ENCODE results near the gene TSPAN6. TPM values are rescaled to one million over a fixed set of nuclear protein-coding genes. Genes with fewer than 3 reads are reported as not detected.

Gene TSPAN6
- total and polyA plus RNA-seq, 10 of the 15 experiments (the other 5 are each of a cell fraction or from before 2014, with no cell fraction given): 0.04 to 0.23 (median 0.08) TPM; not detected in 5

DNA sequence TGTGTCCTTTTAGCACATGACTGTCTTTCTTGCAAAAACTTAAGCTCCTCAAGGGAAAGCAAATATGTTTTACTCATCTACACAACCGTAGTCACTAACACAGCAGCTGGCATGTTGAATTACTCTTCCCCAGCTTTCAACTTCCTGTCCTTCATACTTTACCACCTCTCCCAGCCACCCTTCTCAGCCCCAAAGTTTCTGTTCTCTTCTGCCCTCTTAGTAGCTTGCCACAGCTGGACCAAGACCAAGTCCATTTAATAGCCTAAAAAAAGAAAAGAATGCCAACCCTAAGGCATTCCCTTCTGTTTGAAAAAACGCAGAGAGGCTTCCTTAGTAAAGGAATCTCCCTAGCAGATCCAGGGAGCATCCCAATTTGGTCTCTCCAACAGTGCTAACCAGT, 44.1 kb upstream of the TSPAN6 start:
- FAIRE-seq (no peak), DNase-seq (ENCODE audit: low read depth, low spot score) (no peak), ATAC-seq (no peak)
- H3K36me3 ChIP-seq (ENCODE audit: control insufficient read depth in 2 of 2, insufficient read depth in 2 of 2, low read length in 1 of 2): no peaks in the 10 kb centered on the region
- ChIA-PET CTCF (interaction anchor here (1.0 to 1.9 kb wide), 3 partner anchors 8 to 88 kb away, joined by 3 to 7 read pairs (median 7); no protein-coding TSS in a partner anchor), RAD21 (ENCODE audit: unreplicated experiment) (interaction anchor here (2.1 kb wide), 1 partner anchor 88 kb away, joined by 6 read pairs; no protein-coding TSS in a partner anchor), POLR2A (no interaction called here), SMC1A (ENCODE audit: uncharacterized antibody, unreplicated experiment) (interaction anchor here (1.5 kb wide), 1 partner anchor 8 kb away, joined by 3 read pairs; no protein-coding TSS in a partner anchor)
- no peaks in the 10 kb centered on the region for H3K4me1 ChIP-seq (ENCODE audit: control insufficient read depth, insufficient read depth, low read length)
- H2AFZ ChIP-seq (ENCODE audit: control insufficient read depth, low read depth, low read length): no peak overlapping the region
- WGBS (ENCODE audit: insufficient coverage, insufficient replicate concordance, low lambda C conversion rate, missing lambda C conversion rate): 44% methylated on average over 2 of the region's 2 CpGs
- intact Hi-C loops (cut with micrococcal nuclease; ENCODE audit: unreplicated experiment) (no loop called here), in situ Hi-C loops (cut with MboI) (no loop called here)
- H3K9me3 ChIP-seq (replicated peaks; ENCODE audit: control insufficient read depth, insufficient read depth, low read length): no peaks in the 10 kb centered on the region
- no peak overlapping the region for H3K27ac ChIP-seq (ENCODE audit: control insufficient read depth, insufficient read depth)
- H3K9ac ChIP-seq (ENCODE audit: control insufficient read depth, insufficient read depth, low read length): no peak overlapping the region
- no peak overlapping the region for H3K4me3 ChIP-seq
- no peaks in the 10 kb centered on the region; a peak in 1 of 4 replicates for H3K27me3 ChIP-seq (replicated peaks in 1 of 2; ENCODE audit: control insufficient read depth in 2 of 2, insufficient read depth in 2 of 2, low read length in 1 of 2)
- no TSS peak for BruUV-seq (replicated peaks)
- no peaks in the 10 kb centered on the region for H4K20me1 ChIP-seq (ENCODE audit: control insufficient read depth, insufficient read depth)
- TF ChIP-seq, protein P1, sequence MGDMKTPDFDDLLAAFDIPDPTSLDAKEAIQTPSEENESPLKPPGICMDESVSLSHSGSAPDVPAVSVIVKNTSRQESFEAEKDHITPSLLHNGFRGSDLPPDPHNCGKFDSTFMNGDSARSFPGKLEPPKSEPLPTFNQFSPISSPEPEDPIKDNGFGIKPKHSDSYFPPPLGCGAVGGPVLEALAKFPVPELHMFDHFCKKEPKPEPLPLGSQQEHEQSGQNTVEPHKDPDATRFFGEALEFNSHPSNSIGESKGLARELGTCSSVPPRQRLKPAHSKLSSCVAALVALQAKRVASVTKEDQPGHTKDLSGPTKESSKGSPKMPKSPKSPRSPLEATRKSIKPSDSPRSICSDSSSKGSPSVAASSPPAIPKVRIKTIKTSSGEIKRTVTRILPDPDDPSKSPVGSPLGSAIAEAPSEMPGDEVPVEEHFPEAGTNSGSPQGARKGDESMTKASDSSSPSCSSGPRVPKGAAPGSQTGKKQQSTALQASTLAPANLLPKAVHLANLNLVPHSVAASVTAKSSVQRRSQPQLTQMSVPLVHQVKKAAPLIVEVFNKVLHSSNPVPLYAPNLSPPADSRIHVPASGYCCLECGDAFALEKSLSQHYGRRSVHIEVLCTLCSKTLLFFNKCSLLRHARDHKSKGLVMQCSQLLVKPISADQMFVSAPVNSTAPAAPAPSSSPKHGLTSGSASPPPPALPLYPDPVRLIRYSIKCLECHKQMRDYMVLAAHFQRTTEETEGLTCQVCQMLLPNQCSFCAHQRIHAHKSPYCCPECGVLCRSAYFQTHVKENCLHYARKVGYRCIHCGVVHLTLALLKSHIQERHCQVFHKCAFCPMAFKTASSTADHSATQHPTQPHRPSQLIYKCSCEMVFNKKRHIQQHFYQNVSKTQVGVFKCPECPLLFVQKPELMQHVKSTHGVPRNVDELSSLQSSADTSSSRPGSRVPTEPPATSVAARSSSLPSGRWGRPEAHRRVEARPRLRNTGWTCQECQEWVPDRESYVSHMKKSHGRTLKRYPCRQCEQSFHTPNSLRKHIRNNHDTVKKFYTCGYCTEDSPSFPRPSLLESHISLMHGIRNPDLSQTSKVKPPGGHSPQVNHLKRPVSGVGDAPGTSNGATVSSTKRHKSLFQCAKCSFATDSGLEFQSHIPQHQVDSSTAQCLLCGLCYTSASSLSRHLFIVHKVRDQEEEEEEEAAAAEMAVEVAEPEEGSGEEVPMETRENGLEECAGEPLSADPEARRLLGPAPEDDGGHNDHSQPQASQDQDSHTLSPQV (IDR thresholded peaks at IDR 0.05): no peak
- no peak for TF ChIP-seq ZNF384 (IDR thresholded peaks at IDR 0.05; ENCODE audit: borderline replicate concordance, low read depth, low read length)
- TF ChIP-seq, protein P2, sequence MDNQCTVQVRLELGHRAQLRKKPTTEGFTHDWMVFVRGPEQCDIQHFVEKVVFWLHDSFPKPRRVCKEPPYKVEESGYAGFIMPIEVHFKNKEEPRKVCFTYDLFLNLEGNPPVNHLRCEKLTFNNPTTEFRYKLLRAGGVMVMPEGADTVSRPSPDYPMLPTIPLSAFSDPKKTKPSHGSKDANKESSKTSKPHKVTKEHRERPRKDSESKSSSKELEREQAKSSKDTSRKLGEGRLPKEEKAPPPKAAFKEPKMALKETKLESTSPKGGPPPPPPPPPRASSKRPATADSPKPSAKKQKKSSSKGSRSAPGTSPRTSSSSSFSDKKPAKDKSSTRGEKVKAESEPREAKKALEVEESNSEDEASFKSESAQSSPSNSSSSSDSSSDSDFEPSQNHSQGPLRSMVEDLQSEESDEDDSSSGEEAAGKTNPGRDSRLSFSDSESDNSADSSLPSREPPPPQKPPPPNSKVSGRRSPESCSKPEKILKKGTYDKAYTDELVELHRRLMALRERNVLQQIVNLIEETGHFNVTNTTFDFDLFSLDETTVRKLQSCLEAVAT (IDR thresholded peaks at IDR 0.05): no peak
- TF ChIP-seq, protein P3, sequence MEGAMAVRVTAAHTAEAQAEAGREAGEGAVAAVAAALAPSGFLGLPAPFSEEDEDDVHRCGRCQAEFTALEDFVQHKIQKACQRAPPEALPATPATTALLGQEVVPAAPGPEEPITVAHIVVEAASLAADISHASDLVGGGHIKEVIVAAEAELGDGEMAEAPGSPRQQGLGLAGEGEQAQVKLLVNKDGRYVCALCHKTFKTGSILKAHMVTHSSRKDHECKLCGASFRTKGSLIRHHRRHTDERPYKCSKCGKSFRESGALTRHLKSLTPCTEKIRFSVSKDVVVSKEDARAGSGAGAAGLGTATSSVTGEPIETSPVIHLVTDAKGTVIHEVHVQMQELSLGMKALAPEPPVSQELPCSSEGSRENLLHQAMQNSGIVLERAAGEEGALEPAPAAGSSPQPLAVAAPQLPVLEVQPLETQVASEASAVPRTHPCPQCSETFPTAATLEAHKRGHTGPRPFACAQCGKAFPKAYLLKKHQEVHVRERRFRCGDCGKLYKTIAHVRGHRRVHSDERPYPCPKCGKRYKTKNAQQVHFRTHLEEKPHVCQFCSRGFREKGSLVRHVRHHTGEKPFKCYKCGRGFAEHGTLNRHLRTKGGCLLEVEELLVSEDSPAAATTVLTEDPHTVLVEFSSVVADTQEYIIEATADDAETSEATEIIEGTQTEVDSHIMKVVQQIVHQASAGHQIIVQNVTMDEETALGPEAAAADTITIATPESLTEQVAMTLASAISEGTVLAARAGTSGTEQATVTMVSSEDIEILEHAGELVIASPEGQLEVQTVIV (IDR thresholded peaks at IDR 0.05; ENCODE audit: borderline replicate concordance, partially characterized antibody): no peak
- H3K4me2 ChIP-seq (ENCODE audit: control insufficient read depth, insufficient read depth): no peak overlapping the region
- no peaks in the 10 kb centered on the region for H3K79me2 ChIP-seq (ENCODE audit: control insufficient read depth, insufficient read depth, low read length)
